NCI-H2227 (cell line): Measurements from ENCODE around the gene MEIOSIN.
A peak's percentile ranks its signal among the peaks of the same experiment; 100 is the strongest.
"Not testable (repeated sequence)": the region's sequence is repeated elsewhere in the genome, so short reads cannot be mapped to it uniquely, and the experiment has no call there.

Experiments
- DNase-seq: peaks from one replicate; lab custom pipeline; 2025; ENCODE audit not compliant: unreplicated experiment; lab: John Stamatoyannopoulos, UW

Gene MEIOSIN, protein sequence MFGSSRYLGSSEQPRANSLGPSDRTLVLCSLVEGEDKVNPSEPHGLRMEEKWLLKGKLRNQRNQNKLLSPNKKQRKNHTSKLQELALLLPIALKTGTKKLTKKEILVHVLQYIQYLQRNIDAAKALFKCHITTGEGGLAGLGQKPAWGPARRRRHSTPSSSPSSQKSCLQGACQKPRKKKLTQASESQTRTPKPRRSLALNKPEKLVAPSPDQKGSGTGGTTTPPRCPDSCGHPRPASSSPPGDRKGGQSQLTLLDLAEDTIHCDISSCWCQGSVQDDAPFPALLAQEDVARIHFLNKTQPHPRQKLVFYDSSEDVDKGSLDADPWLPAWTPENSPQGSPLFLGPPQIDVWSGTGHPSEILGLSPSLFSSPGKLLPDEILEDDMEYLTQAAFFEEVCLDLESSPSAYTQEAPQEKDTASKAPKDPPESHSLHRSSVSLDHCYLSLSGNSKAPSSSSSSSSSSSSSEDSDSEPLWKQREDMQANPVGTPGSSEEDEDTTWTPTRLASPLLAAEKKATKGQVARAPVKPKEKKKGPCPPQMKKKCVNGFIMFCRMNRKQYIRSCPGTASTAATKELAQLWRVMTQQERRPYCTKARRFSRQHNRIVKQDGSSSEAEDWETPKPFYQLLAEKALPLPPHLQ

DNA sequence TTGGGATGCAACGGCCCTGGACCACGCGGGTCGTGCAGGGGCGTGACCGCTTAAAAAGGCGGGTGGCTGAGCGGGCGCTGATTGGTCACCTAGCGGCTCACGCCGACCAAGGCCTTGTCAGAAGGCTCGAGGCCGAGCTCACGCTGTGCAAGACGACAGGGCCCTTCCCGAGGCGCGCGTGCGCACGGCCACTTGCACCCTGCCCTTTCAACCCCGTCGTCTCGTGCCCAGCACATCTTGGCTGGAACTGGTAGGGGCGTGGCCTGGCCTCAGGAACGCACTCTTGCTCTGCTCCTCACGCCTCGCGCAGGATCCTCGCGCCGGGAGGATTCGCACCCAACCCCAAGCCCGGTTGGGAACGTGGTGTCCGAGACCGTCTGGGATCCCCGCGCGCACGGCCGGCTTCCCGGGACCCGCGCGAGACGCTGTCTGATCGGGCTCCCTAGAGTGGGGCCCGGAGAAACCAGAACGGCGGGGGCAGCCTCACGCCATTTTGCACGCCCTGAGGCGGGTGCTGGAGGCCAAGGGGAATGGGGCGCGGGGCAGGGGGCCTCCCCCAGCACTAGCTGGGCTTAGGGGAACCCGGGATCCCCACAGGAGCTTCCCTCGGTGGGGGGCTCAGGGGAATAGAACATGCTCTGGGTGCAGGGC lies at the start of gene MEIOSIN:
Gene MEIOSIN (plus strand): TSS at position 280 of the 651 bp plus-strand sequence. CDS start 1,938 bp downstream, outside the sequence.
- no peak for DNase-seq

GRCh38 chr19:45685045-45685444 lies 48.2 kb upstream of the MEIOSIN start:
- not testable (repeated sequence) for DNase-seq

DNA sequence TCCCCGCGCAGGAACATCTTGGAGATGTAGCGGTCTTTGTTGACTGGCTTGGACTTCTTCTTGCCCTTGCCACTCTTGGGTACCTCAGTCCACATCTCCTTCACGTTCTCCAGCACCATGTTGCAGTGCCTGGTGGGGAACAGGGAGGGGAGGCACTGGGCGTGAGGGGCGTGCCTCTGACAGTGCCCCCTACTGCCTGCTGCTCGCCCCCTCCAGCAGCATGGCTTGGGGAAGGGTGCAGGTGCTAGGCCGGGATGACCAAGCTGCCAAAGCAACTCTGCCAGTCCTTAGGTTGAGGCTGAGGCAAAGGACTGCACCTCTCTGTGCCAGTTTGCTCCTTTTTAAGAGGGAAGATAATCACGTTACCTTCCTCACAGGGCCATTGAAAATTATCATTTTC lies 45.6 kb upstream of the MEIOSIN start:
- DNase-seq: no peak

- peak; percentile 94 for DNase-seq
These were observed 41.6 kb upstream of the MEIOSIN start, which contains the start of gene SNRPD2 for GRCh38 chr19:45691516-45692186. TSS of gene SNRPD2 (minus strand) at chr19:45691953. CDS start at chr19:45691888, 65 bp downstream.

DNA sequence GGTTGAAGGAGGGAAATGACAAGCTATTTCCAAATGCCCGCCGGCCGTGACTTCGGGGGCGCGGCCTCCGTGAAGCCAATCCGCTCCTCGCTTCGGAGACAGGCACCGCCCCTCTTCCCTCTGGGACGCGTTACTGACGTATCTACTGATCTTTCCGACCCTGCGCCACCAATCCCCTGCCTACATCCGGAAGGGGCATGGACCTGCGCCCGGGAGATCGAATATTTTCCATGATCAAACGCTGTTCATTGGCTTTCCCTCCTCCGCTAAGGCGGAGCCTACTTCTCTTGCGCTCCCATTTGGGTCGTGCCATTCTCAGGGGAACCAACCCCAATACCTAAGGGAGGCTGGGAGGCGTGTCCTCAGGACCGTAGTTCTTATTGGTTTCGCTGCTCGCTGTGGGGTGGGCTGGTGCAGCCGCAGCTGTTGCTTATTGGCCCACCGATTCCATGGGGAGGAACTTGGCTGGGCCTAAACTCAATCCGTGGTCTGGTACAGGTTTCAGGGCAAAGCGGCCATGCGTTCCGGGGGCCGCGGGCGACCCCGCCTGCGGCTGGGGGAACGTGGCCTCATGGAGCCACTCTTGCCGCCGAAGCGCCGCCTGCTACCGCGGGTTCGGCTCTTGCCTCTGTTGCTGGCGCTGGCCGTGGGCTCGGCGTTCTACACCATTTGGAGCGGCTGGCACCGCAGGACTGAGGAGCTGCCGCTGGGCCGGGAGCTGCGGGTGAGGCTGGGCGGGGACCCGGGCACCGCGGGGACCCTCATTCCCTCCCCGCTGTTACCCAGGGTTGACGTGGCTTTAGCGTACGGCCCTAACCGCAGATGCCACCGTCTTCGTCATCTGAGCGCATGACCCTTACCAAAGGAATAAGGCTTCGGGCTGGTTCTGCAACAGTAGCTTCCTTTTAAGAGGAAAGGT lies 40.8 kb upstream of the MEIOSIN start, which contains the start of gene QPCTL:
Gene QPCTL (plus strand): TSS at position 480 of the 919 bp plus-strand sequence. CDS start 38 bp downstream, at position 518.
- DNase-seq: peak; percentile 97

- DNase-seq: peak; percentile 67
These were observed 40.0 kb upstream of the MEIOSIN start for GRCh38 chr19:45693106-45693788.

GRCh38 chr19:45701676-45702075 lies 31.6 kb upstream of the MEIOSIN start:
- no peak for DNase-seq

- no peak for DNase-seq
These were observed 28.1 kb upstream of the MEIOSIN start for GRCh38 chr19:45705115-45705514.

GRCh38 chr19:45705710-45706415 lies 27.4 kb upstream of the MEIOSIN start:
- DNase-seq: no peak

DNA sequence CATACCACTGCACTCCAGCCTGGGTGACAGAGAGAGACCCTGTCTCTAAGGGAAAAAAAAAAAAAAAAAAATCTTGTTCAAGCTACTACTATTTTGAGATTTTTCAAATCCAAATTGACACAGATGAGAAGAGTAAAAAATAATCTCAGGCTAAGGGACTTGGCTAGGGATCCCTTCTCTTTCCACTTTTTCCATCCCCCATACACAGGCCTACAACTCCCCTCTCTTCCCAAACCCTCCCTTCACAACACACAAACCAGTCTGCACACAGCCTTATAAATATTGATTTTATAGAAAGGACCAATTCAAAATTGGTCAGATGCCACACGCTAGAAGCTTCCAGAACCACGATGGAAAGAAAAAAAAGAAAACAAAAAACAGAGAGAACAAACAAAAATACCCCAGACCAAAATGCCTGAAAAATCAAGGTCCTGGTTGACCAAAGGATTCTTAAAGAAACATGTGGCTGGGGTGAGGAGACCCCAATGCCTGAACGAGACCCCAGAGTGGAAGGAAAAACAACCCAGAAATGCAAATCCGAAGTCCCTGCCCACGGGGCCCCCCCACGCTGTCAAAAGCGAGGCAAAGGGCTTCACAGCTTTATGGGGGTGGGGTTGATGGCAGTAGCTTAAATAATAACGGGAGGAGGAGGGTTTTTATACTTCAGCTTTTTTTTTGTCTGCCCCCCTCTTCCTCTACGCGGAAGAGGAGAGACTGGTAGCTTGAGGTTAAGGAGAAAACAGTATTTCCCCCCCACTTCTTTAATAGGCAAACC lies 22.7 kb upstream of the MEIOSIN start:
- DNase-seq: no peak

GRCh38 chr19:45711851-45712698 lies 21.2 kb upstream of the MEIOSIN start:
- DNase-seq: no peak

GRCh38 chr19:45712699-45713067 lies 20.6 kb upstream of the MEIOSIN start:
- no peak for DNase-seq

- no peak for DNase-seq
These were observed 20.1 kb upstream of the MEIOSIN start for GRCh38 chr19:45713141-45713540.

GRCh38 chr19:45715139-45715538 lies 18.1 kb upstream of the MEIOSIN start:
- no peak for DNase-seq

DNA sequence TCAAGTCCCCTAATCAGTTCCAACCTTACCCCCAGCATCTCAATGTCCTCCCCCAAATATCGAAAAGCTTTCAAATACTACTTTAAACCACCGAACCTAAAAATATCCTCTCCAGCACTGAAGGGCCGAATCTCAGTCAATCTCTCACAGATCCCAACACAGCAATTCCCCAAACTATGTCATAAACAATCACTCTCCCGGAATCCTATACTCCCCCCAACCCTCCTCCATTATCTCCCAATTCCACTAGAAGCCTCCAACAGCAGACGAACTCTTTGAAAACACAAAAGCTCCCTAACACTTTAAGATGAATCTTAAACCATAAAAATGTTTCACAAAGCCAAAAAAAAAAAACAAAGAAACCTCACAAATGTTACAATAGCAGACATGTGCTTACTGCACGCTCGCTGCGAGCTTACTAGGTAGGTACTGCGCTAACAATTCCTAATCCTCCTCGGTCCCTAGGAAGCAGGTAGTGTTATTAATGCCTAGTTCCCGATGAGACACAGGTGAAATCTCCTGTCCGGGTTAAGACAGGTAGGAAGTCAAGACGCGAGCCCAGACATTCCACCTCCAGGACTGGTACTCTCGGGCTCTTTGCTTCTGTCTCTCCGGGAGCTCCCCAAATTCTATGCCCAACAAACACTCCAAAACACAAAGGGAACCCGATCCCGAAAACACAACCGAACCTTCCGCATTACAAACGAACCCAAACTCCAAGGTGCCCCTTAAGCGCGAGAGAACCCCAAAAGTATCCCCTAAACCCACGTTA lies 16.7 kb upstream of the MEIOSIN start:
- peak; percentile 3 for DNase-seq
